ENCODE results near the gene PDE6B.

- TF ChIP-seq, protein P1, sequence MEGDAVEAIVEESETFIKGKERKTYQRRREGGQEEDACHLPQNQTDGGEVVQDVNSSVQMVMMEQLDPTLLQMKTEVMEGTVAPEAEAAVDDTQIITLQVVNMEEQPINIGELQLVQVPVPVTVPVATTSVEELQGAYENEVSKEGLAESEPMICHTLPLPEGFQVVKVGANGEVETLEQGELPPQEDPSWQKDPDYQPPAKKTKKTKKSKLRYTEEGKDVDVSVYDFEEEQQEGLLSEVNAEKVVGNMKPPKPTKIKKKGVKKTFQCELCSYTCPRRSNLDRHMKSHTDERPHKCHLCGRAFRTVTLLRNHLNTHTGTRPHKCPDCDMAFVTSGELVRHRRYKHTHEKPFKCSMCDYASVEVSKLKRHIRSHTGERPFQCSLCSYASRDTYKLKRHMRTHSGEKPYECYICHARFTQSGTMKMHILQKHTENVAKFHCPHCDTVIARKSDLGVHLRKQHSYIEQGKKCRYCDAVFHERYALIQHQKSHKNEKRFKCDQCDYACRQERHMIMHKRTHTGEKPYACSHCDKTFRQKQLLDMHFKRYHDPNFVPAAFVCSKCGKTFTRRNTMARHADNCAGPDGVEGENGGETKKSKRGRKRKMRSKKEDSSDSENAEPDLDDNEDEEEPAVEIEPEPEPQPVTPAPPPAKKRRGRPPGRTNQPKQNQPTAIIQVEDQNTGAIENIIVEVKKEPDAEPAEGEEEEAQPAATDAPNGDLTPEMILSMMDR (IDR thresholded peaks at IDR 0.05): no peak
- TF ChIP-seq POLR2A (IDR thresholded peaks at IDR 0.05): no peak
These were observed 1.1 kb downstream of the PDE6B start for GRCh38 chr4:626201-627091.
